K562 (cell line): Measurements from ENCODE around the gene GPR148. TPM values are rescaled to one million over a fixed set of nuclear protein-coding genes. Genes with fewer than 3 reads are reported as not detected.

ENCODE experiments used
- ATF7 ChIP-seq: fragments of 450-650 bp; IDR thresholded peaks from 2 replicates; pipeline ENCODE4 v1.7.1; 2014; ENCODE audit warnings: mild to moderate bottlenecking, moderate library complexity
- CEBPG ChIP-seq, 3 experiments: fragments of 200-800 bp in 1 of 3; sonication (Bioruptor generic) in 1 of 3; sonication (generic) in 1 of 3; formaldehyde crosslinking in 1 of 3; IDR thresholded peaks in 2 of 3; conservative IDR thresholded peaks in 1 of 3; 2 replicates each; pipeline versions ENCODE4 v1.6.1 to v1.8.0; 2016 to 2022; ENCODE audit warnings: missing compliant biosample characterization in 2 of 3, missing genetic modification characterization in 2 of 3, mild to moderate bottlenecking in 1 of 3, missing genetic modification reagents in 1 of 3
- KDM2B ChIP-seq: fragments of 250-450 bp; sonication (Bioruptor Pico); IDR thresholded peaks from 2 replicates; pipeline ENCODE4 v1.8.0; 2021; ENCODE audit warnings: mild to moderate bottlenecking, moderate library complexity
- PHF8 ChIP-seq: fragments of 200-600 bp; sonication (generic); IDR thresholded peaks from 2 replicates; pipeline ENCODE4 v1.6.1; 2012; ENCODE audit warnings: mixed run types, mild to moderate bottlenecking, inconsistent platforms, low read length, moderate library complexity, borderline replicate concordance
- RUNX1 ChIP-seq: sonication (generic); IDR thresholded peaks from 2 replicates; pipeline ENCODE4 v1.6.1; 2016; ENCODE audit warnings: antibody characterized with exemption, low read depth
- SIN3A ChIP-seq, 2 experiments: fragments of 150-350 bp in 1 of 2; IDR thresholded peaks; 2 replicates each; pipeline ENCODE4 v1.6.1; 2011 to 2016; ENCODE audit warnings: borderline replicate concordance in 2 of 2, low read depth in 2 of 2, low read length in 2 of 2, mild to moderate bottlenecking in 2 of 2, moderate library complexity in 2 of 2; ENCODE audit not compliant: control insufficient read depth in 1 of 2
- SIN3B ChIP-seq: fragments of 450-650 bp; IDR thresholded peaks from 2 replicates; pipeline ENCODE4 v1.6.1; 2017; ENCODE audit warnings: low read depth, mild to moderate bottlenecking, moderate library complexity
- ZFP30 ChIP-seq: fragments of 250-450 bp; sonication (Bioruptor Pico); IDR thresholded peaks from 2 replicates; pipeline ENCODE4 v1.8.0; 2022; ENCODE audit warnings: moderate library complexity, mild to moderate bottlenecking, inconsistent platforms, borderline replicate concordance
- ZFPM2 ChIP-seq: fragments of 250-450 bp; sonication (Bioruptor Pico); IDR thresholded peaks from 2 replicates; pipeline ENCODE4 v1.5.1; 2022; ENCODE audit warnings: mild to moderate bottlenecking
- ZNF174 ChIP-seq: fragments of 250-450 bp; sonication (Bioruptor Pico); IDR thresholded peaks from 2 replicates; pipeline ENCODE4 v1.4.0; 2020; ENCODE audit warnings: mild to moderate bottlenecking
- ZNF583 ChIP-seq: fragments of 250-450 bp; sonication (Bioruptor Pico); IDR thresholded peaks from 2 replicates; pipeline ENCODE4 v1.4.0; 2020
- polyA plus RNA-seq, 8 experiments: library from polyadenylated mRNA; depleted of rRNA in 4 of 8; stranded (reverse) in 5 of 8; unstranded in 3 of 8; fragments of >200 nt; fragmentation: Nextera tagmentation in 2 of 8; fragmentation: Illumina TruSeq in 1 of 8; extraction: Ambion mirVana in 2 of 8; extraction: Trizol in 1 of 8; gene quantifications; 2 replicates each; pipeline versions ENCODE4 v1.2.1 to v1.2.3, GENCODE V29; 2011 to 2014; ENCODE audit warnings: inconsistent platforms in 1 of 8, missing spikeins in 1 of 8
- total RNA-seq, 7 experiments: library from RNA; depleted of rRNA in 6 of 7; stranded (reverse); fragments of >200 nt in 6 of 7; fragmentation: Illumina TruSeq in 2 of 7; extraction: Trizol in 2 of 7; gene quantifications; 2 replicates each; pipeline versions ENCODE4 v1.2.1 to v1.2.3, GENCODE V29; 2011 to 2021; ENCODE audit warnings: low replicate concordance in 1 of 7
- TF ChIP-seq, protein P1 (sequence below), 3 experiments: IDR thresholded peaks in 2 of 3; conservative IDR thresholded peaks in 1 of 3; 2 replicates each; pipeline ENCODE4 v1.5.1; 2011 to 2012; ENCODE audit warnings: low read length in 3 of 3, mild to moderate bottlenecking in 3 of 3, control low read depth in 2 of 3, improper control_type of control experiment in 1 of 3, inconsistent platforms in 1 of 3, low read depth in 1 of 3, mixed read lengths in 1 of 3, moderate library complexity in 1 of 3; ENCODE audit not compliant: insufficient read depth in 2 of 3
- TF ChIP-seq, protein P2 (sequence below): sonication (generic); formaldehyde crosslinking; IDR thresholded peaks from 2 replicates; pipeline ENCODE4 v1.9.0; 2022; ENCODE audit warnings: mild to moderate bottlenecking, missing genetic modification reagents
- TF ChIP-seq, protein P3 (sequence below): fragments of 450-650 bp; conservative IDR thresholded peaks from 2 replicates; pipeline ENCODE4 v1.6.1; 2016; ENCODE audit warnings: missing genetic modification characterization, low read depth, mild to moderate bottlenecking, control low read depth, missing compliant biosample characterization
- TF ChIP-seq, protein P4 (sequence below): fragments of 450-650 bp; IDR thresholded peaks from 2 replicates; pipeline ENCODE4 v1.6.1; 2016; ENCODE audit warnings: antibody characterized with exemption
- TF ChIP-seq, protein P5 (sequence below), 2 experiments: IDR thresholded peaks; 2 replicates each; pipeline ENCODE4 v1.6.1; 2011; ENCODE audit warnings: borderline replicate concordance in 1 of 2, control low read depth in 1 of 2, low read depth in 1 of 2, low read length in 1 of 2, mild to moderate bottlenecking in 1 of 2, mixed read lengths in 1 of 2, moderate library complexity in 1 of 2; ENCODE audit not compliant: insufficient read depth in 1 of 2, insufficient read length in 1 of 2, poor library complexity in 1 of 2, severe bottlenecking in 1 of 2; ENCODE audit errors: extremely low read depth in 1 of 2
- TF ChIP-seq, protein P6 (sequence below): fragments of 450-650 bp; IDR thresholded peaks from 2 replicates; pipeline ENCODE4 v1.6.1; 2018; ENCODE audit warnings: mild to moderate bottlenecking, low read depth; ENCODE audit not compliant: partially characterized antibody

Gene GPR148
- total and polyA plus RNA-seq, 9 of the 15 experiments (the other 6 are each of a cell fraction or from before 2014, with no cell fraction given): not detected

DNA sequence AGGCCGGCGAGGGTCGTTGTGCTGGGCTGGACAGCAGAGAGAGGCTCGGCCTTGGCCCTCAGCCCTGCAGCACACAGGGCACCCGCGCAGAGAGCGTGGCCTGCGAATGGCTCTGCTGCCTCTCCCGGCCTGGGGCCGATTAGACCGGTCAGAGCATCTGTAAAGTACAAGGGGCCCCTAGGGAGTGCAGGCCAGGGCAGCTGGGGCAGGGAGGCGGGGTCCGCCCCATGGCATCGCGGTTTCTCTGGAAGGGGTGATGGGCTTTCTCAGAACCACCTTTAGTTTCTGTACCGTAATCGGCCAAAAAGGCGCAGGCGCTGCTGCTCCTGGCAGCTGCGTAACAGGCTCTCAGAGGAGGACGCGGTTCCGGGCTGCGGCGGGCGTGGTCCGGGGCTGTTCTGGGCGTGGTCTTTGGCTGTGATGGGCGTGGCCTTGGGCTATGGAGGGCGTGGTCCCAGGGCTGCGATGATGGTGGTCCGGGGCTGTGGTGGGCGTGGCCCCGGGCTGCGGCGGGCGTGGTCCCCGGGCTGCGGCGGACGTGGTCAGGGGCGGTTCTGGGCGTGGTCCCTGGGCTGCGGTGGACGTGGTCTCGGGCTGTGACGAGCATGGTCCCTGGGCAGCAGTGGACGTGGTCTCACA, 1.5 kb upstream of the GPR148 start (continued):
- TF ChIP-seq PHF8: peak; percentile 60; the same call in 1 of the 2 replicates
- TF ChIP-seq SIN3A (IDR thresholded peaks at IDR 0.05; ENCODE audit: borderline replicate concordance in 2 of 2, control insufficient read depth in 1 of 2, low read depth in 2 of 2, low read length in 2 of 2): no peak
- TF ChIP-seq, protein P1, sequence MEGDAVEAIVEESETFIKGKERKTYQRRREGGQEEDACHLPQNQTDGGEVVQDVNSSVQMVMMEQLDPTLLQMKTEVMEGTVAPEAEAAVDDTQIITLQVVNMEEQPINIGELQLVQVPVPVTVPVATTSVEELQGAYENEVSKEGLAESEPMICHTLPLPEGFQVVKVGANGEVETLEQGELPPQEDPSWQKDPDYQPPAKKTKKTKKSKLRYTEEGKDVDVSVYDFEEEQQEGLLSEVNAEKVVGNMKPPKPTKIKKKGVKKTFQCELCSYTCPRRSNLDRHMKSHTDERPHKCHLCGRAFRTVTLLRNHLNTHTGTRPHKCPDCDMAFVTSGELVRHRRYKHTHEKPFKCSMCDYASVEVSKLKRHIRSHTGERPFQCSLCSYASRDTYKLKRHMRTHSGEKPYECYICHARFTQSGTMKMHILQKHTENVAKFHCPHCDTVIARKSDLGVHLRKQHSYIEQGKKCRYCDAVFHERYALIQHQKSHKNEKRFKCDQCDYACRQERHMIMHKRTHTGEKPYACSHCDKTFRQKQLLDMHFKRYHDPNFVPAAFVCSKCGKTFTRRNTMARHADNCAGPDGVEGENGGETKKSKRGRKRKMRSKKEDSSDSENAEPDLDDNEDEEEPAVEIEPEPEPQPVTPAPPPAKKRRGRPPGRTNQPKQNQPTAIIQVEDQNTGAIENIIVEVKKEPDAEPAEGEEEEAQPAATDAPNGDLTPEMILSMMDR (IDR thresholded peaks at IDR 0.05 in 2 of 3, conservative IDR thresholded peaks at IDR 0.05 in 1 of 3; ENCODE audit: insufficient read depth in 2 of 3, low read depth in 1 of 3, low read length in 3 of 3): 0 out of 6 replicates have a peak, but pooled peaks have one; percentile 3 to 12 (median 7)
- TF ChIP-seq ZFPM2 (CRISPR knock-in tag): no peak
- no peak for TF ChIP-seq ZNF583 (CRISPR knock-in tag)
- TF ChIP-seq ZNF174 (CRISPR knock-in tag): no peak
- TF ChIP-seq CEBPG (CRISPR knock-in tag; IDR thresholded peaks at IDR 0.05): no peak
- TF ChIP-seq CEBPG (tag; conservative IDR thresholded peaks at IDR 0.05 in 1 of 2, IDR thresholded peaks at IDR 0.05 in 1 of 2): no peak
- TF ChIP-seq, protein P2, sequence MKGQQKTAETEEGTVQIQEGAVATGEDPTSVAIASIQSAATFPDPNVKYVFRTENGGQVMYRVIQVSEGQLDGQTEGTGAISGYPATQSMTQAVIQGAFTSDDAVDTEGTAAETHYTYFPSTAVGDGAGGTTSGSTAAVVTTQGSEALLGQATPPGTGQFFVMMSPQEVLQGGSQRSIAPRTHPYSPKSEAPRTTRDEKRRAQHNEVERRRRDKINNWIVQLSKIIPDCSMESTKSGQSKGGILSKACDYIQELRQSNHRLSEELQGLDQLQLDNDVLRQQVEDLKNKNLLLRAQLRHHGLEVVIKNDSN: no peak
- no peak for TF ChIP-seq RUNX1
- no peak for TF ChIP-seq ZFP30 (CRISPR knock-in tag)
- TF ChIP-seq, protein P3, sequence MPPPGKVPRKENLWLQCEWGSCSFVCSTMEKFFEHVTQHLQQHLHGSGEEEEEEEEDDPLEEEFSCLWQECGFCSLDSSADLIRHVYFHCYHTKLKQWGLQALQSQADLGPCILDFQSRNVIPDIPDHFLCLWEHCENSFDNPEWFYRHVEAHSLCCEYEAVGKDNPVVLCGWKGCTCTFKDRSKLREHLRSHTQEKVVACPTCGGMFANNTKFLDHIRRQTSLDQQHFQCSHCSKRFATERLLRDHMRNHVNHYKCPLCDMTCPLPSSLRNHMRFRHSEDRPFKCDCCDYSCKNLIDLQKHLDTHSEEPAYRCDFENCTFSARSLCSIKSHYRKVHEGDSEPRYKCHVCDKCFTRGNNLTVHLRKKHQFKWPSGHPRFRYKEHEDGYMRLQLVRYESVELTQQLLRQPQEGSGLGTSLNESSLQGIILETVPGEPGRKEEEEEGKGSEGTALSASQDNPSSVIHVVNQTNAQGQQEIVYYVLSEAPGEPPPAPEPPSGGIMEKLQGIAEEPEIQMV (tag): no peak
- peak; percentile 60; the same call in 1 of the 2 replicates for TF ChIP-seq ATF7
- TF ChIP-seq, protein P4, sequence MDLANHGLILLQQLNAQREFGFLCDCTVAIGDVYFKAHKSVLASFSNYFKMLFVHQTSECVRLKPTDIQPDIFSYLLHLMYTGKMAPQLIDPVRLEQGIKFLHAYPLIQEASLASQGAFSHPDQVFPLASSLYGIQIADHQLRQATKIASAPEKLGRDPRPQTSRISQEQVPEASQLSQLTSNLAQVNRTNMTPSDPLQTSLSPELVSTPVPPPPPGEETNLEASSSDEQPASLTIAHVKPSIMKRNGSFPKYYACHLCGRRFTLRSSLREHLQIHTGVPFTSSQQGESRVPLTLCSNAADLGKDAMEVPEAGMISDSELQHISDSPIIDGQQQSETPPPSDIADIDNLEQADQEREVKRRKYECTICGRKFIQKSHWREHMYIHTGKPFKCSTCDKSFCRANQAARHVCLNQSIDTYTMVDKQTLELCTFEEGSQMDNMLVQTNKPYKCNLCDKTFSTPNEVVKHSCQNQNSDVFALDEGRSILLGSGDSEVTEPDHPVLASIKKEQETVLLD: no peak
- TF ChIP-seq, protein P5, sequence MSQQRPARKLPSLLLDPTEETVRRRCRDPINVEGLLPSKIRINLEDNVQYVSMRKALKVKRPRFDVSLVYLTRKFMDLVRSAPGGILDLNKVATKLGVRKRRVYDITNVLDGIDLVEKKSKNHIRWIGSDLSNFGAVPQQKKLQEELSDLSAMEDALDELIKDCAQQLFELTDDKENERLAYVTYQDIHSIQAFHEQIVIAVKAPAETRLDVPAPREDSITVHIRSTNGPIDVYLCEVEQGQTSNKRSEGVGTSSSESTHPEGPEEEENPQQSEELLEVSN (IDR thresholded peaks at IDR 0.05; ENCODE audit: borderline replicate concordance in 1 of 2, extremely low read depth in 1 of 2, insufficient read depth in 1 of 2, insufficient read length in 1 of 2, low read depth in 1 of 2, low read length in 1 of 2, poor library complexity in 1 of 2, severe bottlenecking in 1 of 2): peak in 1 of 2 experiments; percentile 41
- TF ChIP-seq SIN3B: no peak
- TF ChIP-seq KDM2B (CRISPR knock-in tag): no peak
- TF ChIP-seq, protein P6, sequence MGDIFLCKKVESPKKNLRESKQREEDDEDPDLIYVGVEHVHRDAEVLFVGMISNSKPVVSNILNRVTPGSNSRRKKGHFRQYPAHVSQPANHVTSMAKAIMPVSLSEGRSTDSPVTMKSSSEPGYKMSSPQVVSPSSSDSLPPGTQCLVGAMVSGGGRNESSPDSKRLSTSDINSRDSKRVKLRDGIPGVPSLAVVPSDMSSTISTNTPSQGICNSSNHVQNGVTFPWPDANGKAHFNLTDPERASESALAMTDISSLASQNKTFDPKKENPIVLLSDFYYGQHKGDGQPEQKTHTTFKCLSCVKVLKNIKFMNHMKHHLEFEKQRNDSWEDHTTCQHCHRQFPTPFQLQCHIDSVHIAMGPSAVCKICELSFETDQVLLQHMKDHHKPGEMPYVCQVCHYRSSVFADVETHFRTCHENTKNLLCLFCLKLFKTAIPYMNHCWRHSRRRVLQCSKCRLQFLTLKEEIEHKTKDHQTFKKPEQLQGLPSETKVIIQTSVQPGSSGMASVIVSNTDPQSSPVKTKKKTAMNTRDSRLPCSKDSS: no peak
